GM23248 (cell line): Measurements from ENCODE around the gene ELOVL1. TPM values are rescaled to one million over a fixed set of nuclear protein-coding genes. Genes with fewer than 3 reads are reported as not detected.

Experiments
- DNase-seq: peaks from one replicate; pipeline ENCODE4 v3.0.0-alpha.2; 2015
- H2AFZ ChIP-seq: fragments of 200-600 bp; sonication (generic); 2 replicates; pipeline ENCODE4 v1.6.1; 2016; ENCODE audit warnings: antibody characterized with exemption
- H3F3A ChIP-seq: fragments of 200-600 bp; sonication (generic); 2 replicates; pipeline ENCODE4 v1.6.1; 2016; ENCODE audit warnings: mild to moderate bottlenecking, antibody characterized with exemption, mixed run types; ENCODE audit not compliant: insufficient read depth
- H3K27ac ChIP-seq: fragments of 200-600 bp; sonication (generic); 2 replicates; pipeline ENCODE4 v1.5.1; 2016; ENCODE audit warnings: mild to moderate bottlenecking
- H3K27me3 ChIP-seq: fragments of 200-600 bp; sonication (generic); replicated peaks from 2 replicates; pipeline ENCODE4 v1.6.1; 2016; ENCODE audit warnings: mild to moderate bottlenecking; ENCODE audit not compliant: insufficient read depth
- H3K36me3 ChIP-seq: fragments of 200-600 bp; sonication (generic); 2 replicates; pipeline ENCODE4 v1.6.1; 2016; ENCODE audit warnings: low read depth, mild to moderate bottlenecking
- H3K4me1 ChIP-seq: fragments of 200-600 bp; sonication (generic); 2 replicates; pipeline ENCODE4 v1.6.1; 2016; ENCODE audit warnings: mild to moderate bottlenecking; ENCODE audit not compliant: insufficient read depth
- H3K4me2 ChIP-seq: fragments of 200-600 bp; sonication (generic); one replicate; pipeline ENCODE4 v1.6.1; 2016; ENCODE audit warnings: mild to moderate bottlenecking; ENCODE audit not compliant: unreplicated experiment
- H3K4me3 ChIP-seq: fragments of 200-600 bp; sonication (generic); 2 replicates; pipeline ENCODE4 v1.5.1; 2016; ENCODE audit warnings: mild to moderate bottlenecking
- H3K79me2 ChIP-seq: fragments of 200-600 bp; sonication (generic); 2 replicates; pipeline ENCODE4 v1.6.1; 2016; ENCODE audit warnings: mild to moderate bottlenecking; ENCODE audit not compliant: insufficient read depth
- H3K9ac ChIP-seq: fragments of 200-600 bp; sonication (generic); 2 replicates; pipeline ENCODE4 v1.6.1; 2016; ENCODE audit warnings: mild to moderate bottlenecking
- H3K9me2 ChIP-seq: fragments of 200-600 bp; sonication (generic); 2 replicates; pipeline ENCODE4 v1.6.1; 2016; ENCODE audit warnings: mixed run types, mild to moderate bottlenecking, moderate library complexity; ENCODE audit not compliant: insufficient read depth
- H3K9me3 ChIP-seq: fragments of 200-600 bp; sonication (generic); one replicate; pipeline ENCODE4 v1.6.1; 2017; ENCODE audit warnings: low read depth
- H4K20me1 ChIP-seq: fragments of 200-600 bp; sonication (generic); 2 replicates; pipeline ENCODE4 v1.6.0; 2016; ENCODE audit not compliant: insufficient read depth
- EZH2 ChIP-seq: fragments of 200-600 bp; sonication (generic); IDR thresholded peaks from 2 replicates; pipeline ENCODE4 v1.6.1; 2018; ENCODE audit warnings: antibody characterized with exemption, mild to moderate bottlenecking; ENCODE audit not compliant: insufficient read depth, poor library complexity, severe bottlenecking
- EZH2phosphoT487 ChIP-seq: fragments of 200-600 bp; sonication (generic); IDR thresholded peaks from 2 replicates; pipeline ENCODE4 v1.6.1; 2018; ENCODE audit warnings: antibody characterized with exemption, moderate library complexity, mild to moderate bottlenecking, low read depth; ENCODE audit not compliant: insufficient read depth
- WGBS, 2 experiments: methylation state at CpG; one replicate each; pipeline ENCODE4 v1.1.6; 2015 to 2017; ENCODE audit warnings: low lambda C conversion rate in 2 of 2, low coverage in 1 of 2; ENCODE audit errors: missing lambda C conversion rate in 2 of 2; 5-methylcytosine and 5-hydroxymethylcytosine counted together
- in situ Hi-C: fragments of 300-500 bp; cut with MboI; formaldehyde crosslinking; loops from 2 replicates; pipeline ENCODE4 v1.15.0; 2020
- polyA plus RNA-seq: library from polyadenylated mRNA; unstranded; fragments of >200 nt; fragmentation: Nextera tagmentation; extraction: Ambion mirVana; gene quantifications from 2 replicates; pipeline ENCODE4 v1.2.1, GENCODE V29; 2016
- total RNA-seq: library from RNA; depleted of rRNA; stranded (reverse); fragments of >200 nt; shearing (Covaris generic); gene quantifications from 2 replicates; pipeline ENCODE4 v1.2.3, GENCODE V29; 2014

Gene ELOVL1
- total and polyA plus RNA-seq, 2 experiments from 2014 or later, result 107 to 155 TPM

DNA sequence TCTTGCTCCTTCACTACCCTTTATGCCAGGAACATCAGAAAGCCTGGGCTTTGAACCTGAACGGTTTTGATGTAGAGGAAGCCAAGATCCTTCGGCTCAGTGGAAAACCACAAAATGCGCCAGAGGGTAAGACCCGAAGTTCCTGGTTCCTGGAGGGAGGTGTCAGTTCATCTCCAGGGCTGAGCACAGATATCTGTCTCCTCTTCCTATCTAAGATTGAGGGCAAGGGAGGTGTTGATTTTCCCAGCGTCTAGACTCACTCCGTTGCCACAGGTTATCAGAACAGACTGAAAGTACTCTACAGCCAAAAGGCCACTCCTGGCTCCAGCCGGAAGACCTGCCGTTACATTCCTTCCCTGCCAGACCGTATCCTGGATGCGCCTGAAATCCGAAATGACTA is 8.1 kb downstream of the ELOVL1 start:
- TF ChIP-seq EZH2 (no peak), EZH2phosphoT487 (no peak)
- Histone ChIP-seq H3K9me2 (no peaks in the 10 kb centered on the region), H3K4me3 (peak overlapping the region; percentile 97), H2AFZ (no peak overlapping the region), H3K4me1 (peaks cover 12% of the 10 kb centered on the region), H3K9ac (peak overlapping the region; percentile 95), H3K27me3 (no peaks in the 10 kb centered on the region), H3K27ac (peak overlapping the region; percentile 55; the same call in 1 of the 2 replicates), H3F3A (peaks cover 54% of the 10 kb centered on the region), H3K9me3 (no peaks in the 10 kb centered on the region), H3K4me2 (peak overlapping the region; percentile 92), H3K36me3 (peaks cover 15% of the 10 kb centered on the region; the same call in 1 of the 2 replicates), H4K20me1 (no peaks in the 10 kb centered on the region), H3K79me2 (peaks cover 57% of the 10 kb centered on the region)
- no peak for DNase-seq
- 40 to 47% methylated on average over 11 of the region's 11 CpGs for WGBS, 2 experiments
- in situ Hi-C loops, result no loop called here

DNA sequence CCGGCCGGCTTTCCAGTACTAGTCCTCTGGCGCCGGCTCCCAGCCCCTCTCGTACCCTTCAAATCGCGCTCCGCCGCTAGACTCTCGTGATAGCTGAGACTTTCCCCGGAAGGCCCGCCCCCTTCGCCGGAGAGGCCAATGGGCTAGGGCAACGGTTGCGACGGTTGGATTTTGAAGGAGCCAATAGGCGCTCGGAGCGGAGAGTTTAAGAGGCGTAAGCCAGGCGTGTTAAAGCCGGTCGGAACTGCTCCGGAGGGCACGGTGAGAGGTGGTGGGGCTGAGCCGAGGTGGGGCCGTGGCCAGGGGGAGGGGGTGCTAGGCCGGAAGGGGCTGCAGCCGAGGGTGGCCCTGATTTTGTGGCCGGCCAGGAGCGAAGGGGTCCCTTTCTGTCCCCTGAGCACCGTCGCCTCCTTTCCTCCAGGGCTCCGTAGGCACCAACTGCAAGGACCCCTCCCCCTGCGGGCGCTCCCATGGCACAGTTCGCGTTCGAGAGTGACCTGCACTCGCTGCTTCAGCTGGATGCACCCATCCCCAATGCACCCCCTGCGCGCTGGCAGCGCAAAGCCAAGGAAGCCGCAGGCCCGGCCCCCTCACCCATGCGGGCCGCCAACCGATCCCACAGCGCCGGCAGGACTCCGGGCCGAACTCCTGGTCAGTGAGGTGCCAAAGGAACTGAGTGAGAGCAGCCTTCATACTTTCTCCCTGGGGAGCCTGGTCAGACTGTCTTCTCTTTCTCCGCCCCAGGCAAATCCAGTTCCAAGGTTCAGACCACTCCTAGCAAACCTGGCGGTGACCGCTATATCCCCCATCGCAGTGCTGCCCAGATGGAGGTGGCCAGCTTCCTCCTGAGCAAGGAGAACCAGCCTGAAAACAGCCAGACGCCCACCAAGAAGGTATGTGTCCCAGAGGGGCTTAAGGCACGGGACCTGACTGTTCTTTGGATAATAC is 8.8 kb downstream of the ELOVL1 start, which contains the start of gene CDC20:
CDC20 (plus strand) TSS at position 236 of the 948 bp plus-strand sequence; CDS start at position 471, 235 bp downstream.
- TF ChIP-seq EZH2 (no peak), EZH2phosphoT487 (no peak)
- Histone ChIP-seq H3K4me2 (peak within 1 kb of the TSS; percentile 92), H3K27ac (peak within 1 kb of the TSS; percentile 92), H3K79me2 (peaks cover 50% of the 10 kb centered on the region), H3K9ac (peak within 1 kb of the TSS; percentile 95), H3K9me3 (no peaks in the 10 kb centered on the region), H3K4me3 (peak within 1 kb of the TSS; percentile 97), H3K4me1 (peaks cover 12% of the 10 kb centered on the region), H3K9me2 (no peaks in the 10 kb centered on the region), H4K20me1 (no peaks in the 10 kb centered on the region), H2AFZ (peak within 1 kb of the TSS; percentile 100), H3F3A (peaks cover 48% of the 10 kb centered on the region), H3K36me3 (peaks cover 12% of the 10 kb centered on the region; the same call in 1 of the 2 replicates), H3K27me3 (no peaks in the 10 kb centered on the region)
- in situ Hi-C loops, result no loop called here
- DNase-seq, result peak; percentile 100
- WGBS, 2 experiments, result 1 to 3% methylated on average over 52 to 57 of the region's 59 CpGs

DNA sequence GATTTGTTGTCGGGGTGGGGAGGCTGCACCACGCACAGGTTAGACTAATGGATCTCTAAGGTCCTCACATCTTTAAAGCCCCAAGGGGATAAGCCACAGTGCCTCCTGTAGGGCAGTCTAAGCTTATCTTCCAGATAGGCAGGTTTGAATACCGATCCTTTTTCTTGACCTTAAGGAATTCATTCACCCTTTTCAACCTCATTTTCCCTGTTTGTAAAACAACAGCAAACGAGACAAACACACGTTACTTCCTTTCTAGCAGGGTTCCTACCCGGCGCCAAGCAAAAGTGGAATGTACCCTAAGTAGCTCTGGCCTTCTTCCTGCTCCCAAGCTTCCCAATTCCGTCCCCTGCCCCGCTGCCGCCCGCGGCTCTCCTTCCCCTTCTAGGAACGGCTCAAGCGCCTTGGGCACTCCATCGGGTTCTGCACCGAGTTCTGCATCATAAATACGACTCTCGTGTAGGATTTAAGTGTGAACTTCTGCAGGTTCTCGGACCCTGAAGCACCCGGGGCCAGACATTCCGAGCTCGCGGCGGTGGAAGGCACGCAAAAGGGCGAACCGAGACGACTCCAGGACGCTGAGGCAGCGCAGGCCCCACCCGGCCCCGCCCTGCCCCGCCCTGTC is 9.6 kb downstream of the ELOVL1 start:
- Histone ChIP-seq H3K27me3 (no peaks in the 10 kb centered on the region), H3K9me3 (no peaks in the 10 kb centered on the region), H3F3A (peaks cover 42% of the 10 kb centered on the region), H3K9ac (peak overlapping the region; percentile 95), H3K4me3 (peak overlapping the region; percentile 97), H2AFZ (peak overlapping the region; percentile 100), H3K9me2 (no peaks in the 10 kb centered on the region), H4K20me1 (no peaks in the 10 kb centered on the region), H3K27ac (peak overlapping the region; percentile 92), H3K4me1 (peaks cover 12% of the 10 kb centered on the region), H3K36me3 (peaks cover 12% of the 10 kb centered on the region; the same call in 1 of the 2 replicates), H3K79me2 (peaks cover 42% of the 10 kb centered on the region), H3K4me2 (peak overlapping the region; percentile 92)
- peak; percentile 58 for DNase-seq
- whole genome bisulfite sequencing, 2 experiments, result 0 to 1% methylated on average over 22 to 29 of the region's 33 CpGs
- in situ Hi-C loops, result no loop called here
- TF ChIP-seq EZH2 (no peak), EZH2phosphoT487 (no peak)

DNA sequence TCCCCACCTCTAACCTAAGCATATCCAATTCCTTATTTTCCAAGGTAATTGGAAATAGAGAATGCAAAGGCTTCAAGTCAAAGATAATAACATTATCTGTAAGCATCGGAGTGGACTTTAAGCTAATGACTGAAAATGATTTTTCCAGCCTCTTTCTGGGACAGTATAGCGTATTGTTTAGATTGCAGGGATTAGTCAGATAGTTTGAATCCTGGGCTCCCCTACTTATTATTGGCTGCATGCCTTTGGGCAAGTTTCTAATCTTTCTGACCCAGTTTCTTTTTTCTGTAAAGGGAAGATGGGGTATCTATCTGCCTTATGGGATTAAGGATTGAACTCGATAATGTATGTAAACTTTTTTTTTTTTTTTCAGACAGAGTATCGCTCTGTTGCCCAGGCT is 10.6 kb downstream of the ELOVL1 start:
- Histone ChIP-seq H3K9ac (no peak overlapping the region), H2AFZ (no peak overlapping the region), H3K27me3 (no peaks in the 10 kb centered on the region), H3K9me2 (no peaks in the 10 kb centered on the region), H3K27ac (no peak overlapping the region), H3K4me1 (peaks cover 12% of the 10 kb centered on the region), H3K9me3 (no peaks in the 10 kb centered on the region), H3K4me2 (no peak overlapping the region), H4K20me1 (no peaks in the 10 kb centered on the region), H3K36me3 (peaks cover 6% of the 10 kb centered on the region; the same call in 1 of the 2 replicates), H3K4me3 (no peak overlapping the region), H3F3A (peaks cover 34% of the 10 kb centered on the region), H3K79me2 (peaks cover 33% of the 10 kb centered on the region)
- in situ Hi-C loops, result no loop called here
- 97 to 100% methylated on average over 4 of the region's 4 CpGs for WGBS, 2 experiments
- no peak for DNase-seq
- TF ChIP-seq EZH2, result no peak
- TF ChIP-seq EZH2phosphoT487, result no peak
